Loucy (cell line): Measurements from ENCODE around the gene FAM83D.

Experiments used
- H2AFZ ChIP-seq: fragments of 200-600 bp; sonication (generic); 2 replicates; pipeline ENCODE4 v1.6.0; 2016; ENCODE audit warnings: antibody characterized with exemption, mild to moderate bottlenecking, low read length, moderate library complexity
- H3F3A ChIP-seq: fragments of 200-600 bp; 2 replicates; pipeline ENCODE4 v1.6.0; 2016; ENCODE audit warnings: antibody characterized with exemption, low read depth, mild to moderate bottlenecking
- H3K27me3 ChIP-seq: fragments of 200-600 bp; sonication (generic); 2 replicates; pipeline ENCODE4 v1.6.1; 2014; ENCODE audit warnings: low read length, mild to moderate bottlenecking; ENCODE audit not compliant: insufficient read depth, poor library complexity, severe bottlenecking
- H3K36me3 ChIP-seq: fragments of 200-600 bp; sonication (generic); 2 replicates; pipeline ENCODE4 v1.6.1; 2016; ENCODE audit warnings: low read length; ENCODE audit not compliant: insufficient read depth
- H3K4me1 ChIP-seq: fragments of 200-600 bp; sonication (generic); 2 replicates; pipeline ENCODE4 v1.5.1; 2014; ENCODE audit warnings: low read length, mild to moderate bottlenecking; ENCODE audit not compliant: insufficient read depth, poor library complexity, severe bottlenecking
- H3K4me2 ChIP-seq: fragments of 200-600 bp; sonication (generic); 2 replicates; pipeline ENCODE4 v1.6.0; 2014; ENCODE audit warnings: antibody characterized with exemption, low read length, low read depth, mild to moderate bottlenecking; ENCODE audit not compliant: poor library complexity, severe bottlenecking
- H3K4me3 ChIP-seq: fragments of 200-600 bp; sonication (generic); 2 replicates; pipeline ENCODE4 v1.5.1; 2014; ENCODE audit warnings: low read length, mild to moderate bottlenecking, mixed read lengths; ENCODE audit not compliant: poor library complexity, severe bottlenecking
- H3K79me2 ChIP-seq: fragments of 200-600 bp; sonication (generic); 2 replicates; pipeline ENCODE4 v1.6.1; 2014; ENCODE audit warnings: low read length; ENCODE audit not compliant: insufficient read depth
- H3K9ac ChIP-seq: fragments of 200-600 bp; sonication (generic); 2 replicates; pipeline ENCODE4 v1.6.0; 2014; ENCODE audit warnings: mild to moderate bottlenecking, low read depth, low read length, moderate library complexity; ENCODE audit not compliant: poor library complexity, severe bottlenecking
- H3K9me2 ChIP-seq: fragments of 200-600 bp; sonication (generic); replicated peaks from 2 replicates; pipeline ENCODE4 v1.6.1; 2016; ENCODE audit warnings: low read depth, low read length, mixed read lengths
- H3K9me3 ChIP-seq: fragments of 200-600 bp; sonication (generic); 2 replicates; pipeline ENCODE4 v1.6.1; 2014; ENCODE audit warnings: mild to moderate bottlenecking, antibody characterized with exemption, low read length, low read depth; ENCODE audit not compliant: insufficient read depth
- H4K20me1 ChIP-seq: fragments of 200-600 bp; sonication (generic); 2 replicates; pipeline ENCODE4 v1.6.0; 2014; ENCODE audit warnings: antibody characterized with exemption, low read length, mild to moderate bottlenecking; ENCODE audit not compliant: insufficient read depth, poor library complexity, severe bottlenecking
- EZH2phosphoT487 ChIP-seq: fragments of 200-600 bp; IDR thresholded peaks from 2 replicates; pipeline ENCODE4 v1.6.1; 2018; ENCODE audit warnings: antibody characterized with exemption, mild to moderate bottlenecking, moderate library complexity, borderline replicate concordance
- TF ChIP-seq, protein P1 (sequence below): fragments of 200-600 bp; sonication (generic); conservative IDR thresholded peaks from 2 replicates; pipeline ENCODE4 v1.5.1; 2014; ENCODE audit warnings: mild to moderate bottlenecking, antibody characterized with exemption, low read length

Gene FAM83D

DNA sequence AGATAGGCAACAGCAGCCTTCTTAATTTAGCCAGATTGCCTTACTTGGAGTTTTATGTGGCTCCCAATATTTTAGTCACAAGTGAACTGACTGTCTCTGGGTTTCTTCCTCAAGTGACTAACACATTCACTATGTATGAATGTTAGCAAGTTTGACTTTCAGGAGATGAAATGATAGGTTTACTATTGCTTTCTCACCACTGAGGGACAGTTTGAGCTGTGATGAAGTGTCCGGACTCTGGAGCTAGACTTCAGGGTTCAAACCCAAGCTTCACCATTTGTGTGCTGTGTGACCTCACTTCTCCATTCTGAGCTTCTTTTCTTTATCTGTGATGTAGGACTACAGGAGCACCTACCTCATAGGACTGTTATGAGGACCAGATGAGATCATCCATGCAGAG lies 44.1 kb downstream of the FAM83D start:
- Histone ChIP-seq H3K27me3 (no peaks in the 10 kb centered on the region), H3F3A (no peaks in the 10 kb centered on the region), H3K4me2 (no peak overlapping the region), H3K79me2 (peaks cover 17% of the 10 kb centered on the region; the same call in 1 of the 2 replicates), H4K20me1 (no peaks in the 10 kb centered on the region), H2AFZ (no peak overlapping the region), H3K4me3 (no peak overlapping the region), H3K36me3 (peaks cover 21% of the 10 kb centered on the region; the same call in 1 of the 2 replicates), H3K9ac (no peak overlapping the region), H3K9me2 (no peaks in the 10 kb centered on the region), H3K9me3 (no peaks in the 10 kb centered on the region), H3K4me1 (peaks cover 7% of the 10 kb centered on the region)
- TF ChIP-seq EZH2phosphoT487 = no peak
- TF ChIP-seq, protein P1, sequence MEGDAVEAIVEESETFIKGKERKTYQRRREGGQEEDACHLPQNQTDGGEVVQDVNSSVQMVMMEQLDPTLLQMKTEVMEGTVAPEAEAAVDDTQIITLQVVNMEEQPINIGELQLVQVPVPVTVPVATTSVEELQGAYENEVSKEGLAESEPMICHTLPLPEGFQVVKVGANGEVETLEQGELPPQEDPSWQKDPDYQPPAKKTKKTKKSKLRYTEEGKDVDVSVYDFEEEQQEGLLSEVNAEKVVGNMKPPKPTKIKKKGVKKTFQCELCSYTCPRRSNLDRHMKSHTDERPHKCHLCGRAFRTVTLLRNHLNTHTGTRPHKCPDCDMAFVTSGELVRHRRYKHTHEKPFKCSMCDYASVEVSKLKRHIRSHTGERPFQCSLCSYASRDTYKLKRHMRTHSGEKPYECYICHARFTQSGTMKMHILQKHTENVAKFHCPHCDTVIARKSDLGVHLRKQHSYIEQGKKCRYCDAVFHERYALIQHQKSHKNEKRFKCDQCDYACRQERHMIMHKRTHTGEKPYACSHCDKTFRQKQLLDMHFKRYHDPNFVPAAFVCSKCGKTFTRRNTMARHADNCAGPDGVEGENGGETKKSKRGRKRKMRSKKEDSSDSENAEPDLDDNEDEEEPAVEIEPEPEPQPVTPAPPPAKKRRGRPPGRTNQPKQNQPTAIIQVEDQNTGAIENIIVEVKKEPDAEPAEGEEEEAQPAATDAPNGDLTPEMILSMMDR = no peak

DNA sequence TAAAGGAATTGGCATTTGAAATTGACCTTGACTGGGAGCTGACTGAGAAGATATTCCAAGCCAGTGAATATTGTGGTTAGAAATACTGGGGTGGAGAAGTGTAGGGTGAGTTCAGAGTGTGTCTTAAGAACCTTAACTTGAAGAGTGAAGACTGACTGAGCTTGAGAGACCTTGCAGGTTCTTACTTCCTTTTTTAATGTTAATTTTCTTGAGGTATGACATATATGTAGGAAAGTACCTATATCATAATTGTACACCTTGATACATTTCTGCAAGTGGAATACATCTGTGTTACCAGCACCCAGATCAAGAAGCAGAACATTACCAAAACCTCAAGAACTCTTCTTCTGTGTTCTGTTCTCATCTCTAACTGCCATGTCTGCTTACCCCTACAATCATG lies 46.9 kb downstream of the FAM83D start:
- H3K4me3 ChIP-seq = no peak overlapping the region
- H3K9ac ChIP-seq = no peak overlapping the region
- H3K36me3 ChIP-seq = peaks cover 21% of the 10 kb centered on the region; the same call in 1 of the 2 replicates
- peaks cover 12% of the 10 kb centered on the region for H3K4me1 ChIP-seq
- H3F3A ChIP-seq = no peaks in the 10 kb centered on the region
- no peaks in the 10 kb centered on the region for H3K27me3 ChIP-seq
- no peaks in the 10 kb centered on the region for H4K20me1 ChIP-seq
- TF ChIP-seq EZH2phosphoT487 = no peak
- TF ChIP-seq, protein P1 = no peak
- H3K9me3 ChIP-seq = no peaks in the 10 kb centered on the region
- H2AFZ ChIP-seq = no peak overlapping the region
- H3K79me2 ChIP-seq = peaks cover 3% of the 10 kb centered on the region; the same call in 1 of the 2 replicates
- no peak overlapping the region for H3K4me2 ChIP-seq
- no peaks in the 10 kb centered on the region for H3K9me2 ChIP-seq

DNA sequence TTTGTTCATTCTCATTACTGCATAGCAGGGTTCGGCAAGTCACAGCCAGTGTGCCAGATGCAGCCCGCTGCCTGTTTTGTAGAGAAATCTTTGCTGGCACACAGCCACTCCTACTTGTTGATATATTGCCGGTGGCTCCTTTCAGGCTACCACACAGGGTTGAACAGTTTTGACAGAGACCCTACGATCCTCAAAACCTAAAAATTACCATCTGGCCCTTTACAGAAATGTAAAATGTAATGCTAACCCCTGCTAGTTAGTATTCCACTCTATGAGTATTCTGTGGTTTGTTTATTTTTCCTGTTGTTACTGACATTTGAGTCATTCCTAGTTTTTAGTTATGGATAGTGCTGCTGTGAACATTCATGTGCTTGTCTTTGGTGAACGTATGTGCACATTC lies 47.4 kb downstream of the FAM83D start:
- Histone ChIP-seq H3K4me3 (no peak overlapping the region), H3K79me2 (0 out of 2 replicates have a peak, but pooled peaks cover 3% of the 10 kb centered on the region), H3K4me2 (no peak overlapping the region), H3K36me3 (peaks cover 21% of the 10 kb centered on the region; the same call in 1 of the 2 replicates), H3F3A (no peaks in the 10 kb centered on the region), H3K9me2 (no peaks in the 10 kb centered on the region), H3K27me3 (no peaks in the 10 kb centered on the region), H3K9me3 (no peaks in the 10 kb centered on the region), H3K4me1 (peaks cover 12% of the 10 kb centered on the region), H3K9ac (no peak overlapping the region), H4K20me1 (no peaks in the 10 kb centered on the region), H2AFZ (no peak overlapping the region)
- TF ChIP-seq, protein P1 = no peak
- no peak for TF ChIP-seq EZH2phosphoT487
